ENCODE results near the gene MPI.

DNA sequence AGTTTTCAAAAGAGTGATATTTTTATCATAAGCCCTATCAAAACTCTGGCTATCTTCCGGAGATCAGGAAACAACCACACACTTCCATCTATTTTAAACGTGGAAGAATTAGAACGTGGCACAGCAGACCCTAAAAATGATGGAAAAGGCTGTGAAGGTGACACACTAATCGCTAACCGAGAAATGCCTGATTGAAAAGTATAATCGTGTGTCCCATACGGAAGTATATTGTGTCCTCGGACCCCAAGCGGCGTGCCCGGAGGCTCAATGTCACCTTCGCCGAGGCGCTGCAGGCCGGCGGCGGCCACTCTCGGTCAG, 47.4 kb downstream of the MPI start:
- TF ChIP-seq EZH2phosphoT487 (IDR thresholded peaks at IDR 0.05; ENCODE audit: borderline replicate concordance, low read depth) (no peak), USF2 (IDR thresholded peaks at IDR 0.05; ENCODE audit: borderline replicate concordance, low read depth, low read length) (no peak), CTCF (IDR thresholded peaks at IDR 0.05) (no peak), MEF2A (IDR thresholded peaks at IDR 0.05; ENCODE audit: borderline replicate concordance, low read depth) (no peak)
- TF ChIP-seq, protein P1, sequence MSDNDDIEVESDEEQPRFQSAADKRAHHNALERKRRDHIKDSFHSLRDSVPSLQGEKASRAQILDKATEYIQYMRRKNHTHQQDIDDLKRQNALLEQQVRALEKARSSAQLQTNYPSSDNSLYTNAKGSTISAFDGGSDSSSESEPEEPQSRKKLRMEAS (IDR thresholded peaks at IDR 0.05; ENCODE audit: low read depth), result no peak

Measured in SK-N-SH (cell line).